Urinary bladder (tissue), 4 donors: ENCODE measurements around the gene CNTF. TPM values are rescaled to one million over a fixed set of nuclear protein-coding genes. Genes with fewer than 3 reads are reported as not detected.

Source experiments
- DNase-seq: peaks from one replicate; pipeline ENCODE4 v3.0.0-alpha.2; 2015; ENCODE audit errors: extremely low spot score
- H3K27ac ChIP-seq: one replicate; pipeline ENCODE4 v1.5.1; 2013; ENCODE audit warnings: low read depth, mild to moderate bottlenecking, moderate library complexity
- H3K36me3 ChIP-seq: one replicate; pipeline ENCODE4 v1.6.1; 2013; ENCODE audit warnings: mild to moderate bottlenecking, moderate library complexity; ENCODE audit not compliant: insufficient read depth
- H3K4me1 ChIP-seq: one replicate; pipeline ENCODE4 v1.6.1; 2013; ENCODE audit warnings: mild to moderate bottlenecking, moderate library complexity; ENCODE audit not compliant: insufficient read depth
- H3K4me3 ChIP-seq: one replicate; pipeline ENCODE4 v1.5.1; 2013; ENCODE audit warnings: low read depth, low read length
- WGBS: extraction: QIAGEN DNeasy Blood & Tissue Kit; methylation state at CpG from one replicate; pipeline ENCODE4 v1.1.7; 2013; 5-methylcytosine and 5-hydroxymethylcytosine counted together
- polyA plus RNA-seq: library from polyadenylated mRNA; stranded (reverse); fragments of 200-250 nt; gene quantifications from one replicate; pipeline ENCODE4 v1.2.3, GENCODE V29; 2013
- total RNA-seq: library from RNA; depleted of rRNA; stranded (reverse); fragments of >200 nt; gene quantifications from one replicate; pipeline ENCODE4 v1.2.3, GENCODE V29; 2014
- donor health status: healthy with polysubstance abuse.
- donor health status: healthy.

Gene CNTF
- total and polyA plus RNA-seq, 2 donors, result 0.41 to 1.3 TPM

GRCh38 chr11:58659910-58660570, 37.6 kb downstream of the CNTF start:
- DNase-seq, result no peak
- Histone ChIP-seq H3K36me3 (no peaks in the 10 kb centered on the region), H3K4me1 (no peaks in the 10 kb centered on the region), H3K27ac (no peak overlapping the region), H3K4me3 (no peak overlapping the region)
- WGBS, result 71% methylated on average over 5 of the region's 5 CpGs

DNA sequence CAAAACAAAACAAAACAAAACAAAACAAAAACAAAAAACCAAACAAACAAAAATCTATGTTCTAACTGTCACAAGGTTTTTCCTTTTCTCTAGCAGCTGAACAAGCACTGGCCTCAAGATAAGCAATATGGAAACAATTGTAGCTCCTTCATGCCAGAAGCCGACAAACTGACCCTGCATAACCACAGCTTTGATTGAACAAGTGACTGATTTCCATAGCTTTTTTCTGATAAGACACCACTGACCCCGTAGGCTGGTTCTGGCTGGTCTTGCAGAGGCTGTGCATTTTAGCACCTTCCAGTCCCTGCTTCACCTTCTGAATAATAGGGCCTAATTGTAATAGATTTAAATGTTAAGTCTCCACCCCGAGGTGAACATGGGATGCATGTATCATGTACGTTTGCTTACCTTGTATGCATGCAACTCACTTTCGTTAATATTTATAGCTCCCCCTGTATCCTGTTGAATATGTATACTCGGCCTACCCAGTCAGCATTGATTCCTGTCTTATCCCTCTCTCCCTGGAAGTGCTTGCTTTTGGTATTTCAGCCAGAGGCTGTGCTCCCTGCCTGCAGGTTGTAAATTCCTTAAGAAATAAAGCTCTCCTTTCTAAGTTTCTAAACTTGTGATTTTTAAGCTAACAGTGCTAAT, 49.6 kb downstream of the CNTF start:
- no peaks in the 10 kb centered on the region for H3K4me1 ChIP-seq
- 53% methylated on average over 6 of the region's 6 CpGs for WGBS
- H3K36me3 ChIP-seq, result no peaks in the 10 kb centered on the region
- no peak for DNase-seq
- no peak overlapping the region for H3K4me3 ChIP-seq
- H3K27ac ChIP-seq, result no peak overlapping the region

GRCh38 chr11:58674609-58675008, 52.1 kb downstream of the CNTF start:
- H3K36me3 ChIP-seq, result no peaks in the 10 kb centered on the region
- H3K4me3 ChIP-seq, result no peak overlapping the region
- WGBS, result 84% methylated on average over 12 of the region's 12 CpGs
- H3K4me1 ChIP-seq, result no peaks in the 10 kb centered on the region
- no peak for DNase-seq
- H3K27ac ChIP-seq, result no peak overlapping the region

Other genes starting within 250 kb of the CNTF start
- gene OR5B3, start 215.8 kb upstream of the CNTF start, total RNA-seq, result not detected
- not detected for gene OR5B3, start 215.8 kb upstream of the CNTF start, polyA plus RNA-seq
- not detected for gene OR5B2, start 194.5 kb upstream of the CNTF start, total RNA-seq
- not detected for gene OR5B2, start 194.5 kb upstream of the CNTF start, polyA plus RNA-seq
- gene OR5B12, start 180.4 kb upstream of the CNTF start, total RNA-seq, result 0.69 TPM
- not detected for gene OR5B12, start 180.4 kb upstream of the CNTF start, polyA plus RNA-seq
- gene OR5B21, start 114.6 kb upstream of the CNTF start, total RNA-seq, result not detected
- gene OR5B21, start 114.6 kb upstream of the CNTF start, polyA plus RNA-seq, result not detected
- gene LPXN, start 46.8 kb upstream of the CNTF start, total RNA-seq, result 5.3 TPM
- gene LPXN, start 46.8 kb upstream of the CNTF start, polyA plus RNA-seq, result 7.9 TPM
- 54.0 TPM for gene ZFP91, start 43.6 kb upstream of the CNTF start, total RNA-seq
- gene ZFP91, start 43.6 kb upstream of the CNTF start, polyA plus RNA-seq, result 37.9 TPM
- not detected for gene GLYAT, start 109.3 kb downstream of the CNTF start, total RNA-seq
- 0.05 TPM for gene GLYAT, start 109.3 kb downstream of the CNTF start, polyA plus RNA-seq
- 3.8 TPM for gene GLYATL2, start 222.0 kb downstream of the CNTF start, total RNA-seq
- 0.35 TPM for gene GLYATL2, start 222.0 kb downstream of the CNTF start, polyA plus RNA-seq